Mammary epithelial cell (primary cell): ENCODE results near the gene HOXD12.

Source experiments
- EZH2 ChIP-seq: IDR thresholded peaks from 2 replicates; pipeline ENCODE4 v1.6.1; 2012; ENCODE audit warnings: low read length, inconsistent platforms, borderline replicate concordance
- TF ChIP-seq, protein P1 (sequence below), 2 donors: IDR thresholded peaks in 1 of 2; conservative IDR thresholded peaks in 1 of 2; 2 replicates each; pipeline ENCODE4 v1.5.1; 2011 to 2012; ENCODE audit warnings: inconsistent platforms in 2 of 2, low read length in 2 of 2, mild to moderate bottlenecking in 2 of 2, control low read depth in 1 of 2, low read depth in 1 of 2; ENCODE audit not compliant: insufficient read depth in 1 of 2; ENCODE audit errors: extremely low read depth in 1 of 2

- TF ChIP-seq EZH2 = peak; percentile 95
- TF ChIP-seq, protein P1, sequence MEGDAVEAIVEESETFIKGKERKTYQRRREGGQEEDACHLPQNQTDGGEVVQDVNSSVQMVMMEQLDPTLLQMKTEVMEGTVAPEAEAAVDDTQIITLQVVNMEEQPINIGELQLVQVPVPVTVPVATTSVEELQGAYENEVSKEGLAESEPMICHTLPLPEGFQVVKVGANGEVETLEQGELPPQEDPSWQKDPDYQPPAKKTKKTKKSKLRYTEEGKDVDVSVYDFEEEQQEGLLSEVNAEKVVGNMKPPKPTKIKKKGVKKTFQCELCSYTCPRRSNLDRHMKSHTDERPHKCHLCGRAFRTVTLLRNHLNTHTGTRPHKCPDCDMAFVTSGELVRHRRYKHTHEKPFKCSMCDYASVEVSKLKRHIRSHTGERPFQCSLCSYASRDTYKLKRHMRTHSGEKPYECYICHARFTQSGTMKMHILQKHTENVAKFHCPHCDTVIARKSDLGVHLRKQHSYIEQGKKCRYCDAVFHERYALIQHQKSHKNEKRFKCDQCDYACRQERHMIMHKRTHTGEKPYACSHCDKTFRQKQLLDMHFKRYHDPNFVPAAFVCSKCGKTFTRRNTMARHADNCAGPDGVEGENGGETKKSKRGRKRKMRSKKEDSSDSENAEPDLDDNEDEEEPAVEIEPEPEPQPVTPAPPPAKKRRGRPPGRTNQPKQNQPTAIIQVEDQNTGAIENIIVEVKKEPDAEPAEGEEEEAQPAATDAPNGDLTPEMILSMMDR (conservative IDR thresholded peaks at IDR 0.05 in 1 of 2, IDR thresholded peaks at IDR 0.05 in 1 of 2; ENCODE audit: extremely low read depth in 1 of 2, insufficient read depth in 1 of 2, low read depth in 1 of 2, low read length in 2 of 2) = no peak
Measured at GRCh38 chr2:176122683-176123410, 23.3 kb downstream of the HOXD12 start, which contains the start of gene HOXD9.
